ENCODE data around the gene GPR89B.
"Not testable (repeated sequence)": the region's sequence is repeated elsewhere in the genome, so short reads cannot be mapped to it uniquely, and the experiment has no call there.

DNA sequence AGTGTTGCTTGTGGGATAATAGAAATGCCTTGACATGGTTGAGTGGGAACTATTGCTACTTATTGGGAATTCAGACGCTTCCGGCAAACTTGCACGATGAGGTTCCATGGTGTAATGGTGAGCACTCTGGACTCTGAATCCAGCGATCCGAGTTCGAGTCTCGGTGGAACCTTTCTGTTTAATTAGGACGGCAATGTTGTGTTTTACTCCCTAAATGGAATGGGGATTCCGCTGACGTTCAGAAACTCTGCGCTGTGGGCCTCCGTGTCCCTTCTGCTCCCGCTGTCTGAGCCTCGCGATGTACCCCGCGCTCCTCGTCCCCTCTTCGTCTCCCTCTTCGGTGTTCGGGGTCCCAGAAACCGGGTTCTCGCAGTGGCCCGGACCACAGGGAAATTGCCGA, 104.5 kb downstream of the GPR89B start:
- TF ChIP-seq, protein P1, sequence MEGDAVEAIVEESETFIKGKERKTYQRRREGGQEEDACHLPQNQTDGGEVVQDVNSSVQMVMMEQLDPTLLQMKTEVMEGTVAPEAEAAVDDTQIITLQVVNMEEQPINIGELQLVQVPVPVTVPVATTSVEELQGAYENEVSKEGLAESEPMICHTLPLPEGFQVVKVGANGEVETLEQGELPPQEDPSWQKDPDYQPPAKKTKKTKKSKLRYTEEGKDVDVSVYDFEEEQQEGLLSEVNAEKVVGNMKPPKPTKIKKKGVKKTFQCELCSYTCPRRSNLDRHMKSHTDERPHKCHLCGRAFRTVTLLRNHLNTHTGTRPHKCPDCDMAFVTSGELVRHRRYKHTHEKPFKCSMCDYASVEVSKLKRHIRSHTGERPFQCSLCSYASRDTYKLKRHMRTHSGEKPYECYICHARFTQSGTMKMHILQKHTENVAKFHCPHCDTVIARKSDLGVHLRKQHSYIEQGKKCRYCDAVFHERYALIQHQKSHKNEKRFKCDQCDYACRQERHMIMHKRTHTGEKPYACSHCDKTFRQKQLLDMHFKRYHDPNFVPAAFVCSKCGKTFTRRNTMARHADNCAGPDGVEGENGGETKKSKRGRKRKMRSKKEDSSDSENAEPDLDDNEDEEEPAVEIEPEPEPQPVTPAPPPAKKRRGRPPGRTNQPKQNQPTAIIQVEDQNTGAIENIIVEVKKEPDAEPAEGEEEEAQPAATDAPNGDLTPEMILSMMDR (IDR thresholded peaks at IDR 0.05) = not testable (repeated sequence)
- TF ChIP-seq POLR2A, EP300 (IDR thresholded peaks at IDR 0.05): not testable (repeated sequence)

All from tibial nerve (tissue), 4 donors.